HEK293T (cell line): ENCODE data around the gene STAT6.
"Not testable (repeated sequence)": the region's sequence is repeated elsewhere in the genome, so short reads cannot be mapped to it uniquely, and the experiment has no call there.

Experiments used
- CTCF ChIA-PET: fragments of 350-600 bp; formaldehyde crosslinking; extraction: SDS; loops from one replicate; lab custom pipeline; 2021; ENCODE audit warnings: antibody characterized with exemption, inconsistent platforms; lab: Yijun Ruan, JAX
- POLR2A ChIA-PET: fragments of 350-600 bp; formaldehyde crosslinking; extraction: SDS; loops from one replicate; lab custom pipeline; 2020; ENCODE audit warnings: antibody characterized with exemption, inconsistent platforms; lab: Yijun Ruan, JAX
- DNase-seq: peaks from one replicate; pipeline ENCODE4 v3.0.0; 2012; ENCODE audit warnings: mixed read lengths; ENCODE audit errors: extremely low spot score
- ARNT ChIP-seq: fragments of 450-650 bp; IDR thresholded peaks from 2 replicates; pipeline ENCODE4 v1.6.1; 2017; ENCODE audit warnings: mild to moderate bottlenecking
- BHLHE40 ChIP-seq: fragments of 450-650 bp; IDR thresholded peaks from 2 replicates; pipeline ENCODE4 v1.6.1; 2016; ENCODE audit warnings: mild to moderate bottlenecking, moderate library complexity, borderline replicate concordance
- CTBP1 ChIP-seq: fragments of 450-650 bp; IDR thresholded peaks from 2 replicates; pipeline ENCODE4 v1.6.1; 2016; ENCODE audit warnings: borderline replicate concordance
- ELF4 ChIP-seq: fragments of 450-650 bp; IDR thresholded peaks from 2 replicates; pipeline ENCODE4 v1.6.1; 2017; ENCODE audit warnings: antibody characterized with exemption
- FOXA1 ChIP-seq: fragments of 450-650 bp; IDR thresholded peaks from 2 replicates; pipeline ENCODE4 v1.6.1; 2016; ENCODE audit warnings: mild to moderate bottlenecking
- FOXK2 ChIP-seq: fragments of 450-650 bp; IDR thresholded peaks from 2 replicates; pipeline ENCODE4 v1.6.1; 2016; ENCODE audit warnings: mild to moderate bottlenecking
- FOXM1 ChIP-seq: fragments of 450-650 bp; IDR thresholded peaks from 2 replicates; pipeline ENCODE4 v1.6.1; 2017; ENCODE audit warnings: mild to moderate bottlenecking, borderline replicate concordance
- HDGF ChIP-seq: fragments of 450-650 bp; IDR thresholded peaks from 2 replicates; pipeline ENCODE4 v1.6.1; 2017; ENCODE audit warnings: antibody characterized with exemption, borderline replicate concordance
- L3MBTL2 ChIP-seq: fragments of 450-650 bp; conservative IDR thresholded peaks from 2 replicates; pipeline ENCODE4 v1.6.1; 2016; ENCODE audit warnings: mild to moderate bottlenecking
- LEF1 ChIP-seq: fragments of 450-650 bp; IDR thresholded peaks from 2 replicates; pipeline ENCODE4 v1.6.1; 2017; ENCODE audit warnings: mild to moderate bottlenecking, borderline replicate concordance
- NFRKB ChIP-seq: fragments of 450-650 bp; IDR thresholded peaks from 2 replicates; pipeline ENCODE4 v1.6.1; 2016; ENCODE audit warnings: mild to moderate bottlenecking, moderate library complexity
- SP1 ChIP-seq: fragments of 450-650 bp; IDR thresholded peaks from 2 replicates; pipeline ENCODE4 v1.6.1; 2017
- SUZ12 ChIP-seq: fragments of 450-650 bp; IDR thresholded peaks from 2 replicates; pipeline ENCODE4 v1.6.1; 2016; ENCODE audit warnings: mild to moderate bottlenecking
- TARDBP ChIP-seq: fragments of 450-650 bp; IDR thresholded peaks from 2 replicates; pipeline ENCODE4 v1.6.1; 2016
- ZNF384 ChIP-seq: fragments of 450-650 bp; IDR thresholded peaks from 2 replicates; pipeline ENCODE4 v1.6.1; 2016
- TF ChIP-seq, protein P1 (sequence below): fragments of 450-650 bp; IDR thresholded peaks from 2 replicates; pipeline ENCODE4 v1.6.1; 2016

Gene STAT6

GRCh38 chr12:57126061-57126460 is 14.9 kb upstream of the STAT6 start:
- ChIA-PET CTCF (interaction anchor here (1.0 to 3.1 kb wide), 6 partner anchors 14 to 57 kb away, joined by 4 to 16 read pairs (median 6); partner anchors contain the start of gene STAT6), POLR2A (interaction anchor here (1.2 to 2.2 kb wide), 2 partner anchors 15 to 56 kb away, joined by 5 to 9 read pairs; partner anchors contain the start of gene STAT6)
- no peak for TF ChIP-seq L3MBTL2
- no peak for TF ChIP-seq LEF1
- no peak for TF ChIP-seq SUZ12
- TF ChIP-seq ZNF384 = no peak
- TF ChIP-seq ARNT = no peak
- TF ChIP-seq FOXK2 = no peak
- TF ChIP-seq FOXA1 = no peak
- TF ChIP-seq FOXM1 = no peak
- no peak for TF ChIP-seq NFRKB
- no peak for TF ChIP-seq SP1
- no peak for TF ChIP-seq TARDBP
- TF ChIP-seq BHLHE40 = no peak
- no peak for TF ChIP-seq ELF4
- no peak for TF ChIP-seq CTBP1
- no peak for TF ChIP-seq HDGF
- TF ChIP-seq, protein P1, sequence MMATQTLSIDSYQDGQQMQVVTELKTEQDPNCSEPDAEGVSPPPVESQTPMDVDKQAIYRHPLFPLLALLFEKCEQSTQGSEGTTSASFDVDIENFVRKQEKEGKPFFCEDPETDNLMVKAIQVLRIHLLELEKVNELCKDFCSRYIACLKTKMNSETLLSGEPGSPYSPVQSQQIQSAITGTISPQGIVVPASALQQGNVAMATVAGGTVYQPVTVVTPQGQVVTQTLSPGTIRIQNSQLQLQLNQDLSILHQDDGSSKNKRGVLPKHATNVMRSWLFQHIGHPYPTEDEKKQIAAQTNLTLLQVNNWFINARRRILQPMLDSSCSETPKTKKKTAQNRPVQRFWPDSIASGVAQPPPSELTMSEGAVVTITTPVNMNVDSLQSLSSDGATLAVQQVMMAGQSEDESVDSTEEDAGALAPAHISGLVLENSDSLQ = no peak
- DNase-seq = no peak

DNA sequence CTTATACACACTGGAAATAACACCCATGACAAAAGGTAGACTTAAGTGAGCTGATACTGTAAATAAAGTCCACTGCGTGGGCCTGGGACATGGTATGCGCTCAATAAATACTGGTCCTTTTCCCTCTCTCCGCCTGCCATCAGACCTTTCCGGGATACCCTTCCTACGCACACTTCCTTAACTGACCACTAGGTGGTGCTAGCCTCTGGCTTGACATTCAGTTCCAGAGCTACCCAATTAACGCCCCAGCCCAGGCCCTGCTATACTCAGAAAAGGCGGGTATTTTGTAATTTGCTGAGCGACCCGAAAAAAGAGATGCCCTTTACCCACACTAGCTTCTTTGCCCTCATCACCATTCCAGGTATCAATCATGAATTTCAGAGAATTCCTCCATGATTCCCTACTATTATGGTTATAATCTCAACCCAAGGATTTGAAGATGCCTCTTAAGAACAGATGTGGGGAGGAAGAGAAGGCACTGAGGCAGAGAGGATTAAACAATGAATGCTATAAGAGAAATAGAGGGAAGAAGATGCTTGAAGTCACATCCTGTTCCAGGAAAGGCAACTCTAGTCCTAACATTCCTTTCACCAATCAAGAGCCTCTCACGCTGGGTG is 13.2 kb upstream of the STAT6 start:
- TF ChIP-seq LEF1 = no peak
- no peak for TF ChIP-seq ARNT
- no peak for TF ChIP-seq L3MBTL2
- no peak for TF ChIP-seq TARDBP
- TF ChIP-seq FOXM1 = no peak
- TF ChIP-seq SP1 = no peak
- no peak for TF ChIP-seq HDGF
- TF ChIP-seq, protein P1 = no peak
- no peak for TF ChIP-seq FOXA1
- no peak for TF ChIP-seq BHLHE40
- ChIA-PET CTCF (interaction anchor here (0.6 to 3.1 kb wide), 17 partner anchors 9 to 136 kb away, joined by 3 to 19 read pairs (median 4); partner anchors contain the start of gene STAT6), POLR2A (interaction anchor here (0.7 to 1.0 kb wide), 2 partner anchors 12 to 13 kb away, joined by 3 to 4 read pairs; partner anchors contain the start of gene STAT6)
- DNase-seq = peak; percentile 78

DNA sequence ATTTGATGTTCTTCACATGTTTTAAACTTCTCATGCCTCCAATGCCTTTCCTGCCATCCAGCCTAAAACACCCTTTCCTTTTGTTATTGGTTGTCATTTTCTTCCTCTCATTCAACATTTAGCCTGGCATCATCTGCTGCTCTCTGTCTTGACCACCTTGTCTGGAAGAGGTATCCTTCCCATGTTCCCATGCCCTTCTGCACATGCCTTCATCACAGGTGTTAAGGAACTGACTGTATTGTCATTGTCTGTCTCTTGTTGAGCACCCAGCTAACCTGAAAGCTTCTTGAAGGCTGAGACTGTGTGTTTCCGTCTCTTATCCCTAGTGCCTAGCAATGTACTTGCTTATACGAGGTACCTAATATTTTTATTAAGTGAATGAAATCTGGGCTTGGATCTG is 12.7 kb upstream of the STAT6 start:
- CTCF ChIA-PET = interaction anchor here (0.7 to 3.1 kb wide), 14 partner anchors 8 to 135 kb away, joined by 3 to 19 read pairs (median 4); partner anchors contain the start of gene STAT6
- TF ChIP-seq BHLHE40 (no peak), CTBP1 (no peak), FOXA1 (no peak), LEF1 (no peak), FOXK2 (no peak), TARDBP (no peak), SP1 (no peak), FOXM1 (no peak), ARNT (no peak), ZNF384 (no peak), L3MBTL2 (no peak), NFRKB (no peak), ELF4 (no peak), SUZ12 (no peak), HDGF (no peak)
- TF ChIP-seq, protein P1 = no peak
- POLR2A ChIA-PET = interaction anchor here (0.7 to 1.0 kb wide), 2 partner anchors 11 to 13 kb away, joined by 3 to 4 read pairs; partner anchors contain the start of gene STAT6
- no peak for DNase-seq

GRCh38 chr12:57120718-57121117 is 9.6 kb upstream of the STAT6 start:
- CTCF ChIA-PET = interaction anchor here (0.8 to 3.1 kb wide), 3 partner anchors 9 to 62 kb away, joined by 3 to 17 read pairs (median 3); partner anchors contain the start of gene STAT6
- not testable (repeated sequence) for DNase-seq
- POLR2A ChIA-PET = interaction anchor here (1.1 kb wide), 1 partner anchor 9 kb away, joined by 4 read pairs; no protein-coding TSS in a partner anchor

GRCh38 chr12:57119294-57120085 is 8.3 kb upstream of the STAT6 start:
- POLR2A ChIA-PET = no interaction called here
- TF ChIP-seq BHLHE40 (no peak), ARNT (no peak), ZNF384 (no peak), NFRKB (no peak), FOXA1 (no peak), FOXM1 (no peak), SUZ12 (no peak), CTBP1 (no peak), L3MBTL2 (no peak), TARDBP (no peak), FOXK2 (no peak), ELF4 (no peak), HDGF (no peak)
- TF ChIP-seq, protein P1 = no peak

More at GRCh38 chr12:57119294-57120085, 8.3 kb upstream of the STAT6 start:
- CTCF ChIA-PET = interaction anchor here (3.1 kb wide), 1 partner anchor 8 kb away, joined by 17 read pairs; the partner anchor contains the start of gene STAT6
- DNase-seq = no peak
